Measurements from ENCODE around the gene TMCC2.

- TF ChIP-seq GATA2 (IDR thresholded peaks at IDR 0.05; ENCODE audit: low read depth, low read length), result no peak
- no peak for TF ChIP-seq GATA3 (IDR thresholded peaks at IDR 0.05; ENCODE audit: low read depth, low read length)
Observed at GRCh38 chr1:205240118-205240517, 12.4 kb downstream of the TMCC2 start.

All from SH-SY5Y (cell line).